ENCODE data around the gene MYO18B.

MYO18B gene

DNA sequence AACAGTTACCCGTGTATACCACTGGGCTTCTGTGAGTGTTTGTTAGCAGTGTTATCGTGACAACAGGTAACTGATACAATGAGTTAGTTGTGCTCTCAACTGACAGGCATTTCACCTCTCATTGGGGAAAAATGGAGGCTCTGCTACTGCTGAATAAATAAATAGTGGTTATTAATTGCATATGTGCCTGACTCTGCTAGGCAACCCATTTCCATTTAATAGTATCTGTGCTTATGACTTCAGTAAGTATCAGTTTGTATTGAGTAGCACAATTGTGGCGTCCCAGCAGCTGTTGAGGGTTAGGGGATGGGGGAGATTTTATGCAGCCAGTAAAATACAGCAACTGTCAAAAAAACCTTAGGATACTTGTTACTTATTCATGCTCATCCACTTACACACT, 303.9 kb downstream of the MYO18B start:
- TF ChIP-seq TAF1 (IDR thresholded peaks at IDR 0.05; ENCODE audit: borderline replicate concordance, insufficient read depth, low read length): no peak
- TF ChIP-seq POLR2AphosphoS5 (IDR thresholded peaks at IDR 0.05; ENCODE audit: low read depth, low read length): no peak
- no peak for TF ChIP-seq FOXP2 (optimal IDR thresholded peaks at IDR 0.05; ENCODE audit: borderline replicate concordance, extremely low read depth, extremely low read length, insufficient read depth)
- TF ChIP-seq, protein P1, sequence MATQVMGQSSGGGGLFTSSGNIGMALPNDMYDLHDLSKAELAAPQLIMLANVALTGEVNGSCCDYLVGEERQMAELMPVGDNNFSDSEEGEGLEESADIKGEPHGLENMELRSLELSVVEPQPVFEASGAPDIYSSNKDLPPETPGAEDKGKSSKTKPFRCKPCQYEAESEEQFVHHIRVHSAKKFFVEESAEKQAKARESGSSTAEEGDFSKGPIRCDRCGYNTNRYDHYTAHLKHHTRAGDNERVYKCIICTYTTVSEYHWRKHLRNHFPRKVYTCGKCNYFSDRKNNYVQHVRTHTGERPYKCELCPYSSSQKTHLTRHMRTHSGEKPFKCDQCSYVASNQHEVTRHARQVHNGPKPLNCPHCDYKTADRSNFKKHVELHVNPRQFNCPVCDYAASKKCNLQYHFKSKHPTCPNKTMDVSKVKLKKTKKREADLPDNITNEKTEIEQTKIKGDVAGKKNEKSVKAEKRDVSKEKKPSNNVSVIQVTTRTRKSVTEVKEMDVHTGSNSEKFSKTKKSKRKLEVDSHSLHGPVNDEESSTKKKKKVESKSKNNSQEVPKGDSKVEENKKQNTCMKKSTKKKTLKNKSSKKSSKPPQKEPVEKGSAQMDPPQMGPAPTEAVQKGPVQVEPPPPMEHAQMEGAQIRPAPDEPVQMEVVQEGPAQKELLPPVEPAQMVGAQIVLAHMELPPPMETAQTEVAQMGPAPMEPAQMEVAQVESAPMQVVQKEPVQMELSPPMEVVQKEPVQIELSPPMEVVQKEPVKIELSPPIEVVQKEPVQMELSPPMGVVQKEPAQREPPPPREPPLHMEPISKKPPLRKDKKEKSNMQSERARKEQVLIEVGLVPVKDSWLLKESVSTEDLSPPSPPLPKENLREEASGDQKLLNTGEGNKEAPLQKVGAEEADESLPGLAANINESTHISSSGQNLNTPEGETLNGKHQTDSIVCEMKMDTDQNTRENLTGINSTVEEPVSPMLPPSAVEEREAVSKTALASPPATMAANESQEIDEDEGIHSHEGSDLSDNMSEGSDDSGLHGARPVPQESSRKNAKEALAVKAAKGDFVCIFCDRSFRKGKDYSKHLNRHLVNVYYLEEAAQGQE (IDR thresholded peaks at IDR 0.05; ENCODE audit: insufficient read depth in 1 of 2, low read depth in 2 of 2, low read length in 2 of 2): no peak
- no peak for TF ChIP-seq SIN3A (IDR thresholded peaks at IDR 0.05; ENCODE audit: borderline replicate concordance, insufficient read depth, low read length)

DNA sequence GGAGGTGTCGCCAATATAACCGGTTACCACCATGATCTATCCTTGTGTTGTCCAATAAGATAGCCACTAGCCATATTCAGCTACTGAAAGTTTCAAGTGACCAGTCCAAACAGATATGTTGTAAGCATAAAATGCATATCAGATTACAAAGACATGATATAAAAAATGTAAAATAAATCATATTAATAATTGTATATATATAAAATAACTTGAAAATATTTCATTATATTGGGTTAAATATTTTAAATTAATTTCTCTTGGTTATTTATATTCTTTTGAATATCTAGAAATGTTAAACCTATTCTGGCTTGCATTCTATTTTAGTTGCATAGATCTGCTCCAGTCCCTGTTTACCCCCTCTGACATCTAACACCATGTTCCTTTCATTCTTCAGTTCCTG, 305.5 kb downstream of the MYO18B start:
- TF ChIP-seq SIN3A (IDR thresholded peaks at IDR 0.05; ENCODE audit: borderline replicate concordance, insufficient read depth, low read length) (no peak), FOXP2 (optimal IDR thresholded peaks at IDR 0.05; ENCODE audit: borderline replicate concordance, extremely low read depth, extremely low read length, insufficient read depth) (no peak), TAF1 (IDR thresholded peaks at IDR 0.05; ENCODE audit: borderline replicate concordance, insufficient read depth, low read length) (no peak), POLR2AphosphoS5 (IDR thresholded peaks at IDR 0.05; ENCODE audit: low read depth, low read length) (no peak)
- TF ChIP-seq, protein P1 (IDR thresholded peaks at IDR 0.05; ENCODE audit: insufficient read depth in 1 of 2, low read depth in 2 of 2, low read length in 2 of 2): no peak

DNA sequence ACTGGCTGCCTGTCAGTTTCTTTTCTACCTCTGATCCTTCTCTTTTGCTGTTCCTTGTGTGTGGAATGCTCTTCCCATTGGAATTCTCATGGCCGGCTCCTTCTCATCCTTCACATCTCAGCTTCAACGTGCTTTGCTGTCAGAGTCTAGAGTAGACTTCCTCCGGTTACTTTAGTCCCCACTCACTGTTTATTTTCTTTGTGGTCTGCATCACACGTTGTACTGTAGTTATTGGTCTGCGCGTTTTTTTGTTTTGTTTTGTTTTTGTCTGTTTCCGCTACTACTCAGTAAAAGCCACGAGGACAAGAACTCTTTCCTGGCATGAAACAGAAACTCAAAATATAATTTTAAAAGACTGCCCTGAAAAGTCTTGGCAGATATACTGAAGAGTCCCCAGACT, 305.9 kb downstream of the MYO18B start:
- TF ChIP-seq, protein P1 (IDR thresholded peaks at IDR 0.05; ENCODE audit: insufficient read depth in 1 of 2, low read depth in 2 of 2, low read length in 2 of 2): no peak

DNA sequence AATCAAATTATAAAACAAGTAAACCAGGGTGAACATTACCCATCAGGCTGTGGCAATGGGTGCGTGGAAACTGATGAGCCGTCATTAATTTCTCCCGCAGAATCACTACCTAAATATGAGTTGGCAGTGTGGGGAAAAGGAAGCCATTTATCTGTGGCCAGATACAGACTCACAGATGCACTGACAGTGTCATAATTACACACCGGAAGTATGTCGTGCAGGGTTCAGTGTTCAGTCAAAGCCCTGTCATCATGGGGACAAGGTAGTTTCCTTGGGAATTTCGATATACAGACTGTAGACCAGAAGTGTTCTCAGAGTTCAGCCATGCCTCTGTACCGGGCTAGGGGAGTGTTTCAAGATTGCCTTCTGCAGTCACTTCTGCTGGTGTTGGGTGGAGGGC, 308.1 kb downstream of the MYO18B start:
- TF ChIP-seq POLR2AphosphoS5 (IDR thresholded peaks at IDR 0.05; ENCODE audit: low read depth, low read length): no peak
- no peak for TF ChIP-seq SIN3A (IDR thresholded peaks at IDR 0.05; ENCODE audit: borderline replicate concordance, insufficient read depth, low read length)
- TF ChIP-seq, protein P1 (IDR thresholded peaks at IDR 0.05; ENCODE audit: insufficient read depth in 1 of 2, low read depth in 2 of 2, low read length in 2 of 2): no peak

DNA sequence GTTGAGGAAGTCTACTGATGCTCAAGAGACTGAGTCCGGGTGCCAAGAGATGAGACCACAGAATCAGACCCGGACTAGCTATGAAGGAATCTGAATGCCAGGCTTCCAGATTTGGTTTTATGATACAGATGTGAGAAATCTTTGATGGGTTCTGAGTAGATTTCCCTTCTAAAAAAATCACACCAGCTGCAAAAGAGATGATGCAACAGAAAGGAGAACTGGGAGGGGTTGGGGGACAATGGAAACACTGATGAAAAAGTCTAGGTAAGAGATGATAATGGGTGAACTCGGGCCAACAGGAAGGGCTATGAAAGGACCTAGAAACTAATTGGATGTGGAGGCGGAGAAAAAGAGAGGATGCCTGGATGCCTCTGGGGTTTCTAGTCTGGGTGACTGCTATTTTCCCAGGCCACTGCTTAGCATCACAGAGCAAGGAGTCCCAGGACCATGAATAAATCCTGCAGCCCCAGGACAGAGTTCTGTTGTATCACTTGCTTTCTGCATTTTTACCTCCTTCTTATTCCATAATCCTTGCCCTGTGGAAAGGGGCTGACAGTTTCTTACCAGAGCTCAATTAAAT, 311.8 kb downstream of the MYO18B start:
- TF ChIP-seq FOXP2 (optimal IDR thresholded peaks at IDR 0.05; ENCODE audit: borderline replicate concordance, extremely low read depth, extremely low read length, insufficient read depth) (no peak), TAF1 (IDR thresholded peaks at IDR 0.05; ENCODE audit: borderline replicate concordance, insufficient read depth, low read length) (no peak)

All from PFSK-1 (cell line).